Duodenal mucosa (tissue), 2 donors: Measurements from ENCODE around the gene PGA3.
A peak's percentile ranks its signal among the peaks of the same experiment; 100 is the strongest.
"Not testable (repeated sequence)": the region's sequence is repeated elsewhere in the genome, so short reads cannot be mapped to it uniquely, and the experiment has no call there.

ENCODE experiments used
- H3K27ac ChIP-seq: one replicate; pipeline ENCODE4 v1.7.0; 2013; ENCODE audit warnings: low read depth, low read length
- H3K27me3 ChIP-seq, 2 donors: one replicate each; pipeline ENCODE4 v1.7.0; 2013; ENCODE audit warnings: low read length in 2 of 2, control low read depth in 1 of 2; ENCODE audit not compliant: insufficient read depth in 2 of 2, control insufficient read depth in 1 of 2
- H3K36me3 ChIP-seq, 2 donors: one replicate each; pipeline ENCODE4 v1.7.0; 2013; ENCODE audit warnings: low read length in 2 of 2, control low read depth in 1 of 2; ENCODE audit not compliant: insufficient read depth in 2 of 2, control insufficient read depth in 1 of 2
- H3K4me1 ChIP-seq, 2 donors: one replicate each; pipeline ENCODE4 v1.7.0; 2013; ENCODE audit warnings: low read length in 2 of 2, control low read depth in 1 of 2; ENCODE audit not compliant: insufficient read depth in 2 of 2, control insufficient read depth in 1 of 2
- H3K4me3 ChIP-seq, 2 donors: one replicate each; pipeline ENCODE4 v1.7.0; 2013; ENCODE audit warnings: low read length in 2 of 2, low read depth in 1 of 2
- H3K9ac ChIP-seq, 2 donors: one replicate each; pipeline ENCODE4 v1.7.0; 2013; ENCODE audit warnings: low read length in 2 of 2, low read depth in 1 of 2
- H3K9me3 ChIP-seq, 2 donors: one replicate each; pipeline ENCODE4 v1.7.0; 2013; ENCODE audit warnings: low read length in 2 of 2, control low read depth in 1 of 2; ENCODE audit not compliant: control insufficient read depth in 1 of 2

PGA3 gene

DNA sequence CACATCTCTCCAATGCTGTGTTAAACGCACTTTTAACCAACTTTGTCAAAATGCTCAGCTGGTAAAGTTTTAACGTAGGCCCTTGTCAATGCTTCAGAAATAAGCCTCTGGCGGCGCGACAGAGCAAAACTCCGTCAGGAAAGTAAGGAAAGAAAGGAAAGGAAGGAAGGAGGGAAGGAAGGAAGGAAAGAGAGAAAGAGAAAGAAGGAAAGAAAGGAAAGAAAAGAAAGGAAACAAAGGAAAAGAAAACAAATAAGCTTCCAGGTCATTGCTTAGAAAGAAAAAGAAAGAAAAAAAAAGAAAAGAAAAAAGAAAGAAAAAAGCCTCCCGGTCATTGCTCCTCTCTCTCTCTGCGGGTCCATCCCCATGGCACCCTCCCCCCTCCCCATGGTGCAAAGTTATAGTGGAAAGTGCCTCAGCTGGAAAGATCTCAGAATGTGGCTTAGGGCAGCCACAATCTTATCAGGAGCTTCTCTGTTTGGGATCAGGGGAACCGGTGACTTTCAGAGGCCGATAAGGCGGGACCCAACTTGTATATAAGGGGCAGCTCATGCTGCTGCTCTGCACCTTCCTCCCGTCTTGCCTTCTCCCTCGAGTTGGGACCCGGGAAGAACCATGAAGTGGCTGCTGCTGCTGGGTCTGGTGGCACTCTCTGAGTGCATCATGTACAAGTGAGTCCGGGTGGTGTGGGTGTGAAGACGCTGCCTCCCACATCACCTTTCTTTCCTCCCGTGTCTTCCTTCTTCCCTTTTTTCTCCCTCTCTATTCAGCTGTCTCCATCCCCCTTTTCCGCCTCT, at the start of gene PGA3:
PGA3 (plus strand) TSS at position 566 of the 797 bp plus-strand sequence; CDS start at position 616, 50 bp downstream.
- H3K27me3 ChIP-seq, H3K4me1 ChIP-seq, H3K9ac ChIP-seq, H3K4me3 ChIP-seq, H3K27ac ChIP-seq, H3K9me3 ChIP-seq, H3K36me3 ChIP-seq: not testable (repeated sequence)

DNA sequence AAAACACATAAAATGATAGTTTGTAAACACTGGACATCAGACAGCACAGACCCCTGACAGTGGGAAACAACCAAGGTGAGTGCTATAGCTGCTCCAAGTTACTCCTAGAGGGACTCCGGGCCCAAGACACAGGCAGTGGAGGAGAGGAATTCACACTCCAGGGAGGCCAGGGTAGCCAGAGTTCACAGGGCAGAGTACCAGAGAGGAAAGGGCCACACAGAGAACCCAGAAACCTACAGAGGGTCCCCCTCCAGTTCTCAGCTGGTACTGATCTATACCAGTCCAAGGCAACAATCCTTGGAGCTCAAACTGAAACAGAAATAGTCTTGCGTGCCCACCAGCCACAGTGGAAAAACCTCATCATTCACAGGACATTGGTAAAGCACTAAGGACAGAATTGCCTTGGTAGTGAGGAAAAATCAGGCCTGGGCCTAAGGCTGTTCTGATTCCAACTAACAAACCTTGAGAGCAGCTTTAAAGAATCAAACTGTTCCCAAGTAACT, 49.7 kb upstream of the PGA3 start:
- Histone ChIP-seq H3K4me1 (peaks cover 50 to 62% of the 10 kb centered on the region in 2 donors), H3K9ac (no peak overlapping the region)

DNA sequence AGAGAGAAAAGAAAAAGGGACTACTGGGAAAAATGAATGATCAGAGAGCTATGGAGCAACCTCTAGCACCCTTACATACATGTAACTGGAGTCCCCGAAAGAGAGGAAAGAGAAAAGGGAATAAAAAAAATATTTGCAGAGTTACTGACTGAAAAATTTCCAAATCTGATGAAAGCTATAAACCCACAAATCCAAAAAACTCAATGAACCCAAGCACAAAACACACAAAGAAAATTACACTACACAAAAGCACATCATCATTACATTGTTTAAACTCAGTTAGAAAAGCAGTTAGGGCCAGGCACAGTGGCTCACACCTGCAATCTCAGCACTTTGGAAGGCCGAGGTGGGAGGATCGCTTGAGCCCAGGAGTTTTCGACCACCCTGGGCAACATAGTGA, 48.8 kb upstream of the PGA3 start:
- H3K27me3 ChIP-seq = no peaks in the 10 kb centered on the region
- H3K36me3 ChIP-seq = no peaks in the 10 kb centered on the region
- no peak overlapping the region for H3K4me3 ChIP-seq
- peaks cover 2 to 4% of the 10 kb centered on the region in 2 donors for H3K9me3 ChIP-seq
- peaks cover 54 to 61% of the 10 kb centered on the region in 2 donors for H3K4me1 ChIP-seq
- H3K27ac ChIP-seq = no peak overlapping the region
- H3K9ac ChIP-seq = no peak overlapping the region

More for the DNA sequence above, 49.7 kb upstream of the PGA3 start:
- no peak overlapping the region for H3K4me3 ChIP-seq
- peak overlapping the region; percentile 23 for H3K27ac ChIP-seq
- H3K36me3 ChIP-seq = no peaks in the 10 kb centered on the region
- no peaks in the 10 kb centered on the region for H3K27me3 ChIP-seq
- peaks cover 2 to 4% of the 10 kb centered on the region in 2 donors for H3K9me3 ChIP-seq

DNA sequence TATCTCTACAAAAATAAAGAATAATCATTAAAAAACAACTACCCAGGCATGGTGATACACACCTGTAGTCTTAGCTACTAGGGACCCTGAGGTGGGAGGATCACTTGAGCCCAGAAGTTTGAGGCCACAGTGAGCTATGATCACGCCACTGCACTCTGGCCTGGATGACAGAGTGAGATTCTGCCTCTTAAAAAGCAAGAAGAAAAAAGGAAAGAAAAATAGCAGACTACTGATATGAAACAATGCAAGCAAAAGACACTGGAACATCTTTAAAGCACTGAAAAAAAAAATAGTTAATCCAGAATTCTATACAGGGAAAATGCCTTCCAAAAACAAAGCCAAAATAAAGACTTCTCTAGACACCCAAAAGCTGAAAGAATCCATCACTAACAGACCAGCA, 48.0 kb upstream of the PGA3 start:
- Histone ChIP-seq H3K27me3 (no peaks in the 10 kb centered on the region), H3K9me3 (peaks cover 2 to 4% of the 10 kb centered on the region in 2 donors), H3K27ac (no peak overlapping the region), H3K4me3 (no peak overlapping the region), H3K9ac (no peak overlapping the region), H3K36me3 (no peaks in the 10 kb centered on the region), H3K4me1 (peaks cover 48 to 58% of the 10 kb centered on the region in 2 donors)

DNA sequence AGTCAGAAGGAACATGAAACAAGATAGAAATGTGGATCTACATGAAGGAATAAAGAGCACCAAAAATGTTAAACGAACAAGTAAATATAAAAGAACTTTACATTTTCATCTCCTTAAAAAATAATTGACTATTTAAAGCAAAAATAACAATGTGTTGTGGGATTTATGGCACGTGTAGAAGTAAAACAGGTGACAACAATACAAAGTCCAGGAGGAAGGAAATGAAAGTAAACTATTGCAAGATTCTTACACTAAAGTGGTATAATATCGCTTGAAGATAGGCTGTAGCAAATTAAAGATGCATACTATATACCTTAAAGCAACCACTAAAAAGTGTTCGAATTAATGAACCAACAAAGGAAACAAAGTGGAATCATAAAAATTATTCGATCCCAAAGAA, 47.6 kb upstream of the PGA3 start:
- Histone ChIP-seq H3K9me3 (peaks cover 2 to 4% of the 10 kb centered on the region in 2 donors), H3K27me3 (no peaks in the 10 kb centered on the region), H3K4me3 (no peak overlapping the region), H3K4me1 (peaks cover 48 to 56% of the 10 kb centered on the region in 2 donors), H3K27ac (no peak overlapping the region), H3K9ac (no peak overlapping the region), H3K36me3 (no peaks in the 10 kb centered on the region)

DNA sequence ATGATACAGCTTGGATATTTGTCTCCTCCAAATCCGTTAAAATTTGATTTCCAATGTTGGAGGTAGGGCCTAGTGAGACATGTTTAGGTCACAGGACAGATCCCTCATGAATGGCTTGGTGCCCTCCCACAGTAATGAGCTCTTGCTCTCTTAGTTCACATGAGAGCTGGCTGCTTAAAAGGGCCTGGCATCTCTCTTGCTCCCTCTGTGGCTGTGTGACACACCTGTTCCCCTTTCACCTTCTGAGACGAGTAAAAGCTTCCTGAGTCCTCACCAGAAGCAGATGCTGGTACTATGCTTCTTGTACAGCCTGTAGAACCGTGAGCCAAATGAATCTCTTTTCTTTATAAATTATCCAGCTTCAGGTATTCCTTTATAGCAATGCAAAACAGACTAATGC, 45.6 kb upstream of the PGA3 start:
- Histone ChIP-seq H3K9ac (no peak overlapping the region), H3K36me3 (no peaks in the 10 kb centered on the region), H3K4me3 (no peak overlapping the region), H3K27me3 (no peaks in the 10 kb centered on the region), H3K4me1 (peaks cover 39 to 44% of the 10 kb centered on the region in 2 donors), H3K27ac (no peak overlapping the region), H3K9me3 (peaks cover 2 to 4% of the 10 kb centered on the region in 2 donors)

DNA sequence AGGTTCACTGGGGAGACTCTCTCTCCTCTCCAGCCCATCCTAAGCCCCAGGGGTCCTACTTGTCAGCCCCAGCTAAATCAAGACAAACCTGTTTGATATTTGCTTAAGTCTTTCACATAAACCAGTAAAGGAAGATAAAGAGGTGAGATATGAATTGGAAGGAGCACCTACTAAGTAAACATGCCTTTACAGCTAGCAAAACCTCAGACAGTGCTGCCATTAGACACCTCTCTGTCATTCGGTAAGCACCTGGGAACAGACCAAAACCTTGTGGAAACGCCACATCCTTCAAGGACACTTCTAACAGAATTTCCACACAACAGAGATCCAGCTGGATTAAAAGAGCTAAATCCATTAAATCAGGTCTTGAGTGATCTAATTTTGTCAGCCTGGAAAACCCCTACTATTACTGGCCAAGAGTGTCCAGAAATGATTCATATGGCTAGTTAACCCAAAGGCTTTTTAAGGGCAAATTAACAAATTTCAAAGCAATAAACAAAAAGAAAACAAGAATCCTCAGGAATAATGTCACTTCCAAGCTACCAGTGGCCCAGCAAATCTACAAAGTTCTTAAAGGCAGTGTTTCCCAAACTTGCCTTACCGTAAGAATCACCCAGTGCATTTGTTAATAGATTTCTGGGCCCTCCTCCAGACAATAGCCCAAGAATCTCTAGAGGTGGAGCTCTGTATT, 44.5 kb upstream of the PGA3 start:
- Histone ChIP-seq H3K4me1 (peaks cover 29 to 38% of the 10 kb centered on the region in 2 donors), H3K36me3 (no peaks in the 10 kb centered on the region), H3K4me3 (peak overlapping the region; percentile 2 to 20), H3K9me3 (peaks cover 2 to 4% of the 10 kb centered on the region in 2 donors), H3K27me3 (no peaks in the 10 kb centered on the region), H3K9ac (no peak overlapping the region), H3K27ac (no peak overlapping the region)

DNA sequence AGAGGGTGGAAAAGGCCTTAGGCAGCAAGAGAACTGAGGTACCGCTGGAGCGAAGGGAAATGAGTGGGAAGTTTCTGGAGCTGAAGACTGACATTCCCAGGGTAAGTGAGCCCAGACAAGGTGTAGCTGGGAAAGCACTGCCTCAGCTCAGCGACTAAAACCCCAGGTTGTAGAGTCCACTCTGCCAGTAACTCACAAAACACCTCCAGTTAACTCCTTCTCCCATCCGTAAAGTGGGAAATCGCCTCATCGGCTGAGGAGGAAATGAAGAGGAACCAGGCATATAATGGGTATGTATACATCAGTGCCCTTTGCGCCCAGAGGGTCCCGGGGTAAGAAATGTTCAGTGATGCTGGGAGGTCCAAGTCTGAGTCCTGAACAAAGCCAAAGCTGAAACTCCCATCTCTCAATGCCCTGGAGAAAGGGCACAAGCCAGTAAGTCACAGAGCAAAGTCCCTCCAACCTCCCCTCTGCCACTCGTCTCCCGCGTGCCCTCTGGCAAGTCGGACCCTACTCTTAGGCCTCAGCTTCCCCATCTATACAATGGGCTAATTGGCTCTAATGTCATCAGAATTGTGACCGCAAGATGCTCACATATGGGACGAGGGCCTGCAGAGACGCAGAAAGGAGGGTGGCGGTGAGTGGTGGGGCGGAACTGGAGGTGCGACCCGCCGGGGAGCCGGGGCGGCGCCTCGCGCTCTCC, 42.7 kb upstream of the PGA3 start:
- peak overlapping the region; percentile 87 to 91 for H3K4me3 ChIP-seq
- no peaks in the 10 kb centered on the region for H3K27me3 ChIP-seq
- H3K36me3 ChIP-seq = no peaks in the 10 kb centered on the region
- no peaks in the 10 kb centered on the region for H3K9me3 ChIP-seq
- peak overlapping the region; percentile 96 for H3K27ac ChIP-seq
- H3K9ac ChIP-seq = peak overlapping the region; percentile 78 to 82
- peaks cover 35% of the 10 kb centered on the region in 2 donors for H3K4me1 ChIP-seq

DNA sequence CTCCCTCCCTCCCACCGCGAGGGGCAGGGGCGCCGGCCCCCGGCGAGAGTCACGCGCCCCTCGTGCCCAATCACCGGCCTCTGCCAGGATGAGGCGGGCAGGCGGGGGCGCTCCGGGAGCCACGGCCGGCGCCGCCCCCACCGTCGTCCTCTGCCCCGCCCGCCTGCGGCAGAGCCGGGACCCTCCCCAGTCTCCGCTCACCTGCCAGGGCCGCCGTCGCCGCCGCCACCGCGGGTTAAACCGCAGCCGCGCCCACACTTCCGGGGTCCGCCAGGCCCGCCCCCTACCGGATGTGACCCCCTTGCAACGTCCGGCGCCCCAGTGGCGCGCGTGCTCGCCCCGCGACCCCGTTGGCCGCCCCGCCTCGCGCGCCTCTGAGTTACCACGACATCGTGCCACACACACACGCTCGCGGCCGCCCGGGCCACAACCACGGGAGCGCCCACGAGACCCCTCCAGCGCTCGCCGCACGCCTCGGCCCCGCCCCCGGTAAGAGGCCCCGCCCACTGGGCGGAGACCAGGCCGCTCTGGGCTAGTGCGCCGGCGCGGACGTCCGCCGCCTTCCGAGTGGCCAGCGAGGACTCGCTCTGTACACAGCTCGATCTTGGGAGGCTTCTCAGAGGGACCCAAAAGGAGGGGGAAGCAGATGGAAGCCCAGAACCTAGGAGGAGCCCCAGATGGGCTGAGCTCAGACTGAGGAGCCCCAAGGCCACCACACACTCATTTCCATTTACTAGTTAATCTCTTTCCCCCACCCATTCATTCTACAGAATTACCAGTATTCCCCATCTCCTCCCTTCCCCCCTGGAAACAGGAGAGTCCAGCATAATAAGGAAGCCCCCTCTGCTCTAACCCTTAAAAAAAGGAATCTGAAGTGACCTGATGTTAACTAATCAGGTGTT, 41.9 kb upstream of the PGA3 start, which contains the start of gene VPS37C:
VPS37C (minus strand) TSS at position 237 of the 902 bp plus-strand sequence. CDS start 22,597 bp downstream, outside the sequence.
- H3K9ac ChIP-seq = peak within 1 kb of the TSS; percentile 78 to 82
- peaks cover 31 to 35% of the 10 kb centered on the region in 2 donors for H3K4me1 ChIP-seq
- no peaks in the 10 kb centered on the region for H3K36me3 ChIP-seq
- H3K9me3 ChIP-seq = no peaks in the 10 kb centered on the region
- no peaks in the 10 kb centered on the region for H3K27me3 ChIP-seq
- H3K27ac ChIP-seq = peak within 1 kb of the TSS; percentile 96
- H3K4me3 ChIP-seq = peak within 1 kb of the TSS; percentile 87 to 91
